Gastroesophageal sphincter (tissue), 3 donors: ENCODE data around the gene PDLIM3.

ENCODE experiments used
- EP300 ChIP-seq: sonication (generic); formaldehyde crosslinking; IDR thresholded peaks from one replicate; pipeline ENCODE4 v1.6.1; 2017; ENCODE audit warnings: antibody characterized with exemption, mild to moderate bottlenecking
- POLR2A ChIP-seq, 2 donors: fragments of 450-650 bp; IDR thresholded peaks; one replicate each; pipeline ENCODE4 v1.6.1; 2017; ENCODE audit warnings: antibody characterized with exemption in 2 of 2, mild to moderate bottlenecking in 2 of 2, moderate library complexity in 1 of 2
- POLR2AphosphoS5 ChIP-seq: sonication (generic); formaldehyde crosslinking; IDR thresholded peaks from one replicate; pipeline ENCODE4 v1.6.1; 2017; ENCODE audit warnings: antibody characterized with exemption
- TF ChIP-seq, protein P1 (sequence below), 4 experiments: fragments of 200-600 bp in 2 of 4; fragments of 450-650 bp in 2 of 4; sonication (generic) in 1 of 4; IDR thresholded peaks; one replicate each; pipeline ENCODE4 v1.5.1; 2017 to 2019; ENCODE audit warnings: antibody characterized with exemption in 4 of 4, mild to moderate bottlenecking in 2 of 4, moderate library complexity in 2 of 4

- TF ChIP-seq, protein P1, sequence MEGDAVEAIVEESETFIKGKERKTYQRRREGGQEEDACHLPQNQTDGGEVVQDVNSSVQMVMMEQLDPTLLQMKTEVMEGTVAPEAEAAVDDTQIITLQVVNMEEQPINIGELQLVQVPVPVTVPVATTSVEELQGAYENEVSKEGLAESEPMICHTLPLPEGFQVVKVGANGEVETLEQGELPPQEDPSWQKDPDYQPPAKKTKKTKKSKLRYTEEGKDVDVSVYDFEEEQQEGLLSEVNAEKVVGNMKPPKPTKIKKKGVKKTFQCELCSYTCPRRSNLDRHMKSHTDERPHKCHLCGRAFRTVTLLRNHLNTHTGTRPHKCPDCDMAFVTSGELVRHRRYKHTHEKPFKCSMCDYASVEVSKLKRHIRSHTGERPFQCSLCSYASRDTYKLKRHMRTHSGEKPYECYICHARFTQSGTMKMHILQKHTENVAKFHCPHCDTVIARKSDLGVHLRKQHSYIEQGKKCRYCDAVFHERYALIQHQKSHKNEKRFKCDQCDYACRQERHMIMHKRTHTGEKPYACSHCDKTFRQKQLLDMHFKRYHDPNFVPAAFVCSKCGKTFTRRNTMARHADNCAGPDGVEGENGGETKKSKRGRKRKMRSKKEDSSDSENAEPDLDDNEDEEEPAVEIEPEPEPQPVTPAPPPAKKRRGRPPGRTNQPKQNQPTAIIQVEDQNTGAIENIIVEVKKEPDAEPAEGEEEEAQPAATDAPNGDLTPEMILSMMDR (IDR thresholded peaks at IDR 0.05): no peak
- TF ChIP-seq POLR2A (IDR thresholded peaks at IDR 0.05) (no peak), EP300 (no peak), POLR2AphosphoS5 (peak; percentile 54)
Measured at GRCh38 chr4:185559915-185560281, 24.6 kb upstream of the PDLIM3 start.
